ENCODE results near the gene TEKT5.

The TEKT5 gene

DNA sequence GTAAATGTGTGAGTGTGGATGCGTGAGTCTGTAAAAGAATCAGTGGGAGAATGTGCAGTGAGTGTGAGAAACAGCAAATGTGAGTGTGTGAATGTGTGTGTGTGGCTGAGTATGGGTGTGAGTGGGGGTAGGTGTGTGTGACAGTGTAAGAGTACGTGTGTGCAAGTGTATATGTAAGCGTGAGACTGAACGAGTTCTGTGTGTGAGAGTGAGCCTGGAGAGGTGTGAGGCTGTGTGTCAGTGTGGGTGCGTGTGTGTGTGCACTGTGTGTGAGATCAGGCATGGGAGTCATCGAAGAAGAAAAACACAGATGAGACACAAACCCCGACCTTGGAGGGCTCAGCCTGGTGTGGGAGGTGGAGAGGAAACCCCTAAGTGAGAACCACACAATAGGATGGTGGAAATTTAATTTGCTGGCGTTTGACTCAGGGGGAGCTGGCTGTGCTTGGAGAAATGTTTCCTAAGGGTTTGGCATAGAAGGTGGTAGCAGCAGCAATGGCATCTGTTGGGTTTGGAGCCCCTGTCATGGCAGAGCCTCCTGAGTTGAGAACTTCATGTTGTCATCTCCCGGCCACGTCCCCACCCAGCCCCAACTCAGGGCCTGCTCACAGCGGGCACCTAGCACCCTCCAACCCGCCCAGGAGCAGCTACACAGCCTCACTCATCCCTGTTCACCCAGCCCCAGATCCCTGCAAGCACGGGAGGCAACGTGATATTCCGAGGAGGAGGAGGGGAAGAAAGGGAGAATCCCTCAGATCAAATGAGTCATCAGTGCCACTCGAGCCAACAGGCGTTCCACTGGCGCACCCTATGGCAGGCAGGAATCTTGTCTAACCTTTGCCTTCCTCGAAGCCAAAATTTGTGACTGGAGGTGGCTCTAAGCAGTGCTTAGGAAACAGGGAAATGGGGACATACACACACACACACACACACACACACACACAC lies 34.6 kb upstream of the TEKT5 start:
- no peak overlapping the region for H3K27ac ChIP-seq (ENCODE audit: low read length)
- H3K4me3 ChIP-seq (ENCODE audit: low read length in 2 of 2), result no peak overlapping the region
- no peak overlapping the region for H3K9ac ChIP-seq (ENCODE audit: low read length in 2 of 2)
- H3K36me3 ChIP-seq (ENCODE audit: control insufficient read depth in 2 of 2, insufficient read depth in 2 of 2, low read length in 2 of 2), result no peaks in the 10 kb centered on the region
- no peaks in the 10 kb centered on the region for H3K9me3 ChIP-seq (ENCODE audit: control insufficient read depth in 2 of 2, low read length in 2 of 2)
- no peaks in the 10 kb centered on the region for H3K4me1 ChIP-seq (ENCODE audit: control insufficient read depth, insufficient read depth, low read length)
- no peaks in the 10 kb centered on the region for H3K27me3 ChIP-seq (ENCODE audit: control insufficient read depth in 1 of 2, insufficient read depth in 2 of 2, low read length in 2 of 2)

DNA sequence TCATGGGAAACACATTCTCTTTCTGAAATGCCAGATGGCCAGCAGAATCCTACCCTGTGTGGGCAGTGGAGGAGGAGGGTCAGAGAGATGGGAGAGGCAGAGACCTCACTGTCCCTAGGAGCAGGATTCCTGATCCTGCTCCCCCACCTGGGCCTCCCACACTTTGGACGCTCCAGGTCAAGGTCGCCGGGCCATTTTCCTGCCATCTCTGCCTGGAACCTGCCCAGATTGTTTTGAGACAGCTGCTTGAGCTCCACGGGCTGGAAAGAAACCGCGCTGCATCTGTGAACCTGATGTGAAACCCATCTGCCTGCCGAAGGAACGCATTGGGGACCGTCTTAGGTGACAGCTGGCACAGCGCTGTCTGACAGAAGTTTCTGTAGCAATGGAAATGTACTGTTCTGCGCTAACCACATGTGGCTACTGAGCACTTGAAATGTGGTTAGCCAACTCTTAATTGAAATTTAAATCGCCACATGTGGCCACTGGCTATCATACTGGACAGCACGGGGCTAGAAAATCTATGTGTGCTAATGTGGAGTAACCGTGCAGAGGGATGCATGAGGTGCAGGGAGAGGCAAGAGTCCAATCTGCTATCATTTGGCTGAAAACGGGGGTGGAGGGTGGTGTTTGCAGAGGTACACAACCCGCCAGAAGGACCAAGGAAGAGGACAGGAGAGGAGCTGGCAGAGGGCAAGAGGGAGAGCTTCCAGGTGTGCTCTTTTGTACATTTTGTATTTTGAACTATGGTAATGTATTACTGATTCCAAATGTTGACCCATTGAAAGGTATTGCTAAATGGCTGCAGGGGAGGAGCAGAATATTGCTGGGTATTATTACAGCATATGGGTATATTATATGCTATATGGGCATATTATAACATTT lies 33.5 kb upstream of the TEKT5 start:
- H3K36me3 ChIP-seq (ENCODE audit: control insufficient read depth in 2 of 2, insufficient read depth in 2 of 2, low read length in 2 of 2), result no peaks in the 10 kb centered on the region

DNA sequence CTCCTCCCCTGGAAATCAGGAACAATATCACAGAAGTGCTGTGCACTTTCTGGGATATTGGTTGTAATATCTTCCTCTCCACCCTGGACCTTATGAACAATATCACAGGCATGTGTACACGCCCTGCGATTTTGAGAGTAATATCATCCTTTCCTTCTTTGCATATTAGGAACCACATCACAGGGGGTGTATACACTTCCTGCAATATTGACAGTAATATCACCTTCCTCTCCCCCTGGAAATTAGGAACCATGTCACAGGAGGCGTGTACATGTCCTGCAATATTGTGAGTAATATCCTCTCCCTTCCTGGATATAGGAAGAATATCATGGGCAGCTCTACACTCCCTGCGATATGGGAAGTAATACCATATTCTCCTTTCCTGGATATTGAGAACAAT lies 14.2 kb upstream of the TEKT5 start:
- Histone ChIP-seq H3K9me3 (ENCODE audit: control insufficient read depth in 2 of 2, low read length in 2 of 2) (no peaks in the 10 kb centered on the region), H3K4me1 (ENCODE audit: control insufficient read depth, insufficient read depth, low read length) (no peaks in the 10 kb centered on the region), H3K27me3 (ENCODE audit: control insufficient read depth in 1 of 2, insufficient read depth in 2 of 2, low read length in 2 of 2) (no peaks in the 10 kb centered on the region), H3K9ac (ENCODE audit: low read length in 2 of 2) (no peak overlapping the region), H3K27ac (ENCODE audit: low read length) (no peak overlapping the region), H3K4me3 (ENCODE audit: low read length in 2 of 2) (no peak overlapping the region), H3K36me3 (ENCODE audit: control insufficient read depth in 2 of 2, insufficient read depth in 2 of 2, low read length in 2 of 2) (no peaks in the 10 kb centered on the region)

More for the DNA sequence above, 33.5 kb upstream of the TEKT5 start:
- H3K4me1 ChIP-seq (ENCODE audit: control insufficient read depth, insufficient read depth, low read length), result no peaks in the 10 kb centered on the region
- H3K9me3 ChIP-seq (ENCODE audit: control insufficient read depth in 2 of 2, low read length in 2 of 2), result no peaks in the 10 kb centered on the region
- H3K27me3 ChIP-seq (ENCODE audit: control insufficient read depth in 1 of 2, insufficient read depth in 2 of 2, low read length in 2 of 2), result no peaks in the 10 kb centered on the region
- no peak overlapping the region for H3K4me3 ChIP-seq (ENCODE audit: low read length in 2 of 2)
- no peak overlapping the region for H3K9ac ChIP-seq (ENCODE audit: low read length in 2 of 2)
- no peak overlapping the region for H3K27ac ChIP-seq (ENCODE audit: low read length)

DNA sequence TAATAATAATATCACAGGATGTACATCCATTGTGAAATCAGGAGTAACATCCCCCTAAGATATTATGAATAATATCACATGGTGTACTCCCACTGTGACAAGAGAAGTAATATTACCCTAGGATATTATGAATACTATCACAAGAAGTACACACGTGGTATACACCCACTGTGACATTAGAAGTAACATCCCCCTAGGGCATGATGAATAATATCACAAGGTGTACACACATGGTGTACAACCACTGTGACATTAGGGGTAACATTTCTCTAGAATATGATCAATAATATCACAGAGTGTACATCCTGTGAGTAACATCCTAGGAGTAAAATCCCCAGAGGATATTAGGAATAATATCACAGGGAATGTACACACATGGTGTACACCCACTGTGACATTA lies 5.0 kb upstream of the TEKT5 start:
- Histone ChIP-seq H3K9me3 (ENCODE audit: control insufficient read depth in 2 of 2, low read length in 2 of 2) (no peaks in the 10 kb centered on the region), H3K27me3 (ENCODE audit: control insufficient read depth in 1 of 2, insufficient read depth in 2 of 2, low read length in 2 of 2) (no peaks in the 10 kb centered on the region), H3K27ac (ENCODE audit: low read length) (no peak overlapping the region), H3K36me3 (ENCODE audit: control insufficient read depth in 2 of 2, insufficient read depth in 2 of 2, low read length in 2 of 2) (no peaks in the 10 kb centered on the region), H3K4me3 (ENCODE audit: low read length in 2 of 2) (no peak overlapping the region), H3K9ac (ENCODE audit: low read length in 2 of 2) (no peak overlapping the region), H3K4me1 (ENCODE audit: control insufficient read depth, insufficient read depth, low read length) (no peaks in the 10 kb centered on the region)

DNA sequence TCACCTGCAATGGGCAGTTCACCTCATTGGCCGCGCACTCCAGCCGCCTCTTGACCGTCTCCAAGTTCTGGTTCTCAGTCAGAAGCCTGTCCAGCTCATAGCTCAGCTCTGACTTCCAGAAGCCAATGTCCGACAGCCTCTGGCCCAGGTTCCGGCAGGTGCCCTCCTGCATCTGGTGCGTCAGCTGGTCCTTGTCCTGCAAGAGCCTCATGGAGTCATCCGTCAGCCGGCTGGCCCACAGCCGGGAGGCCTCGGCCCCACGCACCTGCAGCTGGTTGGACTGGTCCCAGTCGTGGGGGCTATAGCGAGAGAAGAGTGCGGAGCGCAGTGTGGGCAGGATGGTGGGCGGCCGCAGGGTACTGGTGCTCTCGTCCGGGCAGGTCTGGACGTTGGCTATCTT lies 424 bp downstream of the TEKT5 start:
- H3K27ac ChIP-seq (ENCODE audit: low read length), result no peak overlapping the region
- H3K36me3 ChIP-seq (ENCODE audit: control insufficient read depth in 2 of 2, insufficient read depth in 2 of 2, low read length in 2 of 2), result no peaks in the 10 kb centered on the region
- no peaks in the 10 kb centered on the region for H3K9me3 ChIP-seq (ENCODE audit: control insufficient read depth in 2 of 2, low read length in 2 of 2)
- H3K27me3 ChIP-seq (ENCODE audit: control insufficient read depth in 1 of 2, insufficient read depth in 2 of 2, low read length in 2 of 2), result no peaks in the 10 kb centered on the region
- H3K4me3 ChIP-seq (ENCODE audit: low read length in 2 of 2), result no peak overlapping the region
- H3K4me1 ChIP-seq (ENCODE audit: control insufficient read depth, insufficient read depth, low read length), result no peaks in the 10 kb centered on the region
- H3K9ac ChIP-seq (ENCODE audit: low read length in 2 of 2), result no peak overlapping the region

DNA sequence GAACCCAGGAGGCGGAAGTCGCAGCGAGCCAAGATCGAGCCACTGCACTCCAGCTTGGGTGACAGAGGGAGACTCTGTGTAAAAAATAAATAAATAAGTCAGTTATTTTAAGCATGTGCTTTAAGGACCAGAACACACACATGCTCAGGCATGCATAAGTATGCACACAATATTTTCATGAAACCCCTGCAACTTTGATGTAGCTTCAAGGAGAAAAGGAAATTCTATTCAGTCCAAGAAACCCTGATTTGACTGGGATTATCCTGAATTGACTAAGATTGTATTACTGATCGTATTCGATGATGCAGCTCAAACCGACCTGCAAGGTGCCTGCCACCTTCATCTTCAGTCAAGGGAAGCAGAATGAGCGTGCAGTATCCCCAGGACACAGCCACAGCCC lies 841 bp downstream of the TEKT5 start:
- H3K9ac ChIP-seq (ENCODE audit: low read length in 2 of 2), result no peak overlapping the region

DNA sequence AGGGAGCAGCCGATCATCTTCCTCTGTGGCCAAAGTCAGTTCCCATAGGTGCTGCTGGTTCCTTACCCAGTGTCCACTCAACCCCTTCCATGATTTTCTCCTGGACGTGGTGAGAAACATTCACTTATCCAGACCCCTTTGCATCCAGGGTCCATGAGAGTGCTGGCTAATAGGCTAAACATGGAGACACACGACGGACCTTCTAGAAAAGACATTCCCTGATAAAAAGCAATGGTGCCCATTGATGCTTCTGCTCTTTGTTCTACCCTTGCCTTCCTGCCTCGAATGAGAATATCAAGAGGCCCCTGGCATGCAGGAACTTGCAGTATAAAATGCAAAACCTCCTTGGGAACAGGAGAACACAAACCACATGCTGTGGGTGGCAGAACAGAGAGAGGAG lies 2.3 kb downstream of the TEKT5 start:
- H3K9ac ChIP-seq (ENCODE audit: low read length in 2 of 2), result no peak overlapping the region
- no peaks in the 10 kb centered on the region for H3K27me3 ChIP-seq (ENCODE audit: control insufficient read depth in 1 of 2, insufficient read depth in 2 of 2, low read length in 2 of 2)
- H3K36me3 ChIP-seq (ENCODE audit: control insufficient read depth in 2 of 2, insufficient read depth in 2 of 2, low read length in 2 of 2), result no peaks in the 10 kb centered on the region
- no peak overlapping the region for H3K4me3 ChIP-seq (ENCODE audit: low read length in 2 of 2)
- H3K9me3 ChIP-seq (ENCODE audit: control insufficient read depth in 2 of 2, low read length in 2 of 2), result no peaks in the 10 kb centered on the region
- no peaks in the 10 kb centered on the region for H3K4me1 ChIP-seq (ENCODE audit: control insufficient read depth, insufficient read depth, low read length)
- no peak overlapping the region for H3K27ac ChIP-seq (ENCODE audit: low read length)

More for the DNA sequence above, 841 bp downstream of the TEKT5 start:
- Histone ChIP-seq H3K4me1 (ENCODE audit: control insufficient read depth, insufficient read depth, low read length) (no peaks in the 10 kb centered on the region), H3K4me3 (ENCODE audit: low read length in 2 of 2) (no peak overlapping the region), H3K27me3 (ENCODE audit: control insufficient read depth in 1 of 2, insufficient read depth in 2 of 2, low read length in 2 of 2) (no peaks in the 10 kb centered on the region), H3K9me3 (ENCODE audit: control insufficient read depth in 2 of 2, low read length in 2 of 2) (no peaks in the 10 kb centered on the region), H3K36me3 (ENCODE audit: control insufficient read depth in 2 of 2, insufficient read depth in 2 of 2, low read length in 2 of 2) (no peaks in the 10 kb centered on the region), H3K27ac (ENCODE audit: low read length) (no peak overlapping the region)

DNA sequence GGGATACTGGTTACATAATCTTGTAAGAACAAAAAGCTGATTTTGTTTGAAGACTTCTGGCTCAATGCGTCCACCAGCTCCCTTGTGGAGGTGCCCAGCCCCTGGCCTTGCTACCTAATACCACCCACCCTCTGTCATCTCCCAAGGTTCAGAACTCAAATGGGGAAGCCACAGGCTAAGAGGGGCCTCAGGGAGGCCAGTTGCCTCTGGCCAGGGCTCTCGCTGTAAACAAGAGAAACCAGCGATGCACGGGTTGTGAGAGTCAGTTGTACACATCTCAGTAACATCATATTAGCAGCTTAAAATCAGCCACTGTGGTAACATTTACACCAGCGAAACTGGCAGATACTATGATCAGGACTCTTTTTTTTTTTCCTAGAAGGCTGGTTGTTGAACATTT lies 6.0 kb downstream of the TEKT5 start:
- H3K4me3 ChIP-seq (ENCODE audit: low read length in 2 of 2), result no peak overlapping the region
- H3K27ac ChIP-seq (ENCODE audit: low read length), result no peak overlapping the region

DNA sequence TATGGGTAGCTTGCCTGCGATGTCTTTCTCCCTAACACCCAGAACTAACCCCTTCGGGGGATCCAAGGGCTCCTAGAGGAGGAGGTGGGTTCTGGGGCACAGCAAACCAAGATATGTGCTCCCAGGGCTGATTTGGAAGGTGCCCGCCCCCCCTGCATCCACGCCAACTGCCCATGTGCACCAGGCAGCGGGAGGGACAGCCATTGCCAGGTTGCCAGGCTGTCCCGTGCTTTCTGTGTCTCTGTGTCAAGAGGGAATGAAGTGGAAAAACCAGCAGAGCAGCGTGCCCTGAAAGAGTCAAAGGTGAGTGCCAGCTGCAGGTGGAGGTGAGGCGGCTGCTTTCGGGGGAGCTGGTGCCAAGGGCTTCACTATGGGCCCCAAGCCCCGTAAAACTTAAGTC lies 6.4 kb downstream of the TEKT5 start:
- Histone ChIP-seq H3K27me3 (ENCODE audit: control insufficient read depth in 1 of 2, insufficient read depth in 2 of 2, low read length in 2 of 2) (no peaks in the 10 kb centered on the region), H3K9me3 (ENCODE audit: control insufficient read depth in 2 of 2, low read length in 2 of 2) (no peaks in the 10 kb centered on the region), H3K9ac (ENCODE audit: low read length in 2 of 2) (no peak overlapping the region), H3K36me3 (ENCODE audit: control insufficient read depth in 2 of 2, insufficient read depth in 2 of 2, low read length in 2 of 2) (no peaks in the 10 kb centered on the region), H3K27ac (ENCODE audit: low read length) (no peak overlapping the region), H3K4me1 (ENCODE audit: control insufficient read depth, insufficient read depth, low read length) (no peaks in the 10 kb centered on the region), H3K4me3 (ENCODE audit: low read length in 2 of 2) (no peak overlapping the region)

More for the DNA sequence above, 6.0 kb downstream of the TEKT5 start:
- no peaks in the 10 kb centered on the region for H3K4me1 ChIP-seq (ENCODE audit: control insufficient read depth, insufficient read depth, low read length)
- H3K9ac ChIP-seq (ENCODE audit: low read length in 2 of 2), result no peak overlapping the region
- no peaks in the 10 kb centered on the region for H3K27me3 ChIP-seq (ENCODE audit: control insufficient read depth in 1 of 2, insufficient read depth in 2 of 2, low read length in 2 of 2)
- no peaks in the 10 kb centered on the region for H3K9me3 ChIP-seq (ENCODE audit: control insufficient read depth in 2 of 2, low read length in 2 of 2)
- no peaks in the 10 kb centered on the region for H3K36me3 ChIP-seq (ENCODE audit: control insufficient read depth in 2 of 2, insufficient read depth in 2 of 2, low read length in 2 of 2)

DNA sequence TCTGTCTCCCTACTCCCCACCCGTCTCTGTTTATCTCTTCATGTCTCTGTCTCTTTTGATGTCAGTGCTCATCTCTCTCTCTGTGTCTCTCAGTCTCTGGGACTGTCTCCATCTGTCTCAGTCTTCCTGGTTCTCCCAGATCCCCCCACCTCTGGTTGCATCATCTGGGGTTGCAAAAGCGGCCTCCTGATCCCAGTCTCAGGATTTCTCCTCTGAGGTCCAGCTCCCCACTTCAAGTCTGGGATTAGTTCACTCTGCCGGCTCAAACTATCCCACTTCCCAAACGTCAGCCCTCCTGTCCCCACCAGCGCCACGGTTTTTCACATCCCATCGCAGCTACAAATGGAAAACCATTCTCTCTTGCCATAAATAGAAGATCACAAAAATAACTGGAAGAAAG lies 9.0 kb downstream of the TEKT5 start:
- Histone ChIP-seq H3K36me3 (ENCODE audit: control insufficient read depth in 2 of 2, insufficient read depth in 2 of 2, low read length in 2 of 2) (no peaks in the 10 kb centered on the region), H3K9ac (ENCODE audit: low read length in 2 of 2) (no peak overlapping the region), H3K4me1 (ENCODE audit: control insufficient read depth, insufficient read depth, low read length) (no peaks in the 10 kb centered on the region), H3K4me3 (ENCODE audit: low read length in 2 of 2) (no peak overlapping the region), H3K27ac (ENCODE audit: low read length) (no peak overlapping the region), H3K27me3 (ENCODE audit: control insufficient read depth in 1 of 2, insufficient read depth in 2 of 2, low read length in 2 of 2) (peaks cover 0 to 2% of the 10 kb centered on the region in 2 donors), H3K9me3 (ENCODE audit: control insufficient read depth in 2 of 2, low read length in 2 of 2) (no peaks in the 10 kb centered on the region)

Measured in stomach smooth muscle (tissue), 2 donors.